Osteoblast (primary cell): ENCODE data around the gene ANKRD28. TPM values are rescaled to one million over a fixed set of nuclear protein-coding genes. Genes with fewer than 3 reads are reported as not detected.

Experiments used
- DNase-seq: peaks from one replicate; pipeline ENCODE4 v3.0.0; 2011; ENCODE audit warnings: low spot score, mixed read lengths; ENCODE audit not compliant: insufficient read length; ENCODE audit errors: missing footprints
- H2AFZ ChIP-seq: 2 replicates; pipeline ENCODE4 v1.6.0; 2011; ENCODE audit warnings: mild to moderate bottlenecking, low read length
- H3K27ac ChIP-seq: 2 replicates; pipeline ENCODE4 v1.5.1; 2011; ENCODE audit warnings: mild to moderate bottlenecking, low read depth, low read length, moderate library complexity
- H3K27me3 ChIP-seq: 2 replicates; pipeline ENCODE4 v1.6.0; 2012; ENCODE audit warnings: mild to moderate bottlenecking, control low read depth, inconsistent platforms, low read length, moderate library complexity; ENCODE audit not compliant: insufficient read depth
- H3K36me3 ChIP-seq: 2 replicates; pipeline ENCODE4 v1.5.1; 2011; ENCODE audit warnings: mild to moderate bottlenecking, low read length, control low read depth, moderate library complexity; ENCODE audit not compliant: insufficient read depth
- H3K4me1 ChIP-seq: 2 replicates; pipeline ENCODE4 v1.5.1; 2011; ENCODE audit warnings: mild to moderate bottlenecking, low read length, control low read depth, moderate library complexity; ENCODE audit not compliant: insufficient read depth
- H3K4me2 ChIP-seq: 2 replicates; pipeline ENCODE4 v1.6.0; 2011; ENCODE audit warnings: mild to moderate bottlenecking, low read length; ENCODE audit not compliant: insufficient read depth
- H3K4me3 ChIP-seq: fragments of 200-600 bp; sonication (generic); 3 replicates; pipeline ENCODE4 v1.5.1; 2012; ENCODE audit warnings: mild to moderate bottlenecking, low read length, inconsistent platforms; ENCODE audit not compliant: insufficient read depth
- H3K79me2 ChIP-seq: 2 replicates; pipeline ENCODE4 v1.6.0; 2012; ENCODE audit warnings: mild to moderate bottlenecking, low read length, control low read depth, inconsistent platforms; ENCODE audit not compliant: insufficient read depth
- H3K9me3 ChIP-seq: 2 replicates; pipeline ENCODE4 v1.5.1; 2011; ENCODE audit warnings: low read depth, low read length, control low read depth
- H4K20me1 ChIP-seq: 2 replicates; pipeline ENCODE4 v1.6.0; 2012; ENCODE audit warnings: mild to moderate bottlenecking, low read length, control low read depth; ENCODE audit not compliant: insufficient read depth
- total RNA-seq: library from RNA; depleted of rRNA; stranded (reverse); fragments of >200 nt; gene quantifications from 2 replicates; pipeline ENCODE4 v1.2.3, GENCODE V29; 2012
- TF ChIP-seq, protein P1 (sequence below): IDR thresholded peaks from 2 replicates; pipeline ENCODE4 v1.5.1; 2011; ENCODE audit warnings: mild to moderate bottlenecking, low read depth, low read length, moderate library complexity; ENCODE audit errors: extremely low read depth

Gene ANKRD28
- total RNA-seq, 1 donor, result 223 TPM

GRCh38 chr3:15825016-15825415 lies 27.2 kb upstream of the ANKRD28 start:
- no peak for DNase-seq
- no peaks in the 10 kb centered on the region for H3K36me3 ChIP-seq
- H3K4me1 ChIP-seq, result peaks cover 20% of the 10 kb centered on the region
- no peaks in the 10 kb centered on the region for H4K20me1 ChIP-seq
- no peaks in the 10 kb centered on the region for H3K9me3 ChIP-seq
- no peaks in the 10 kb centered on the region for H3K27me3 ChIP-seq
- peaks cover 40% of the 10 kb centered on the region for H3K79me2 ChIP-seq
- no peak overlapping the region for H3K4me2 ChIP-seq
- no peak overlapping the region for H3K27ac ChIP-seq
- H2AFZ ChIP-seq, result no peak overlapping the region
- no peak overlapping the region for H3K4me3 ChIP-seq
- TF ChIP-seq, protein P1, sequence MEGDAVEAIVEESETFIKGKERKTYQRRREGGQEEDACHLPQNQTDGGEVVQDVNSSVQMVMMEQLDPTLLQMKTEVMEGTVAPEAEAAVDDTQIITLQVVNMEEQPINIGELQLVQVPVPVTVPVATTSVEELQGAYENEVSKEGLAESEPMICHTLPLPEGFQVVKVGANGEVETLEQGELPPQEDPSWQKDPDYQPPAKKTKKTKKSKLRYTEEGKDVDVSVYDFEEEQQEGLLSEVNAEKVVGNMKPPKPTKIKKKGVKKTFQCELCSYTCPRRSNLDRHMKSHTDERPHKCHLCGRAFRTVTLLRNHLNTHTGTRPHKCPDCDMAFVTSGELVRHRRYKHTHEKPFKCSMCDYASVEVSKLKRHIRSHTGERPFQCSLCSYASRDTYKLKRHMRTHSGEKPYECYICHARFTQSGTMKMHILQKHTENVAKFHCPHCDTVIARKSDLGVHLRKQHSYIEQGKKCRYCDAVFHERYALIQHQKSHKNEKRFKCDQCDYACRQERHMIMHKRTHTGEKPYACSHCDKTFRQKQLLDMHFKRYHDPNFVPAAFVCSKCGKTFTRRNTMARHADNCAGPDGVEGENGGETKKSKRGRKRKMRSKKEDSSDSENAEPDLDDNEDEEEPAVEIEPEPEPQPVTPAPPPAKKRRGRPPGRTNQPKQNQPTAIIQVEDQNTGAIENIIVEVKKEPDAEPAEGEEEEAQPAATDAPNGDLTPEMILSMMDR, result no peak

DNA sequence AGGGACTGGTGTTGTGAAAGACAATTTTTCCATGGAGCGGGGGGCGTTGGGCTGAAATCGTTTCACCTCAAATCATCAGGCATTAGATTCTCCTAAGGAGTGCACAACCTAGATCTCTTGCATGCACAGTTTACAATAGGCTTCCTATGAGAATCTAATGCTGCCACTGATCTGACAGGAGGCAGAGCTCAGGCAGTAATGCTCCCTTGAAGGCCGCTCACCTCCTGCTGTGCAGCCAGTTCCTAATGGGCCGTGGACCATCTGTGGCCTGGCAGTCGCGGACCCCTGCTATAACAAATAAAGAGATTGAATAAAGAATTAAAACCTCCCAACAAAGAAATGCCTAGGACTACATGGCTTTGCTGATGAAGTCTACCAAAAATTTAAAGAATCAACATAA lies 25.3 kb upstream of the ANKRD28 start:
- TF ChIP-seq, protein P1, result no peak
- no peak overlapping the region for H3K4me3 ChIP-seq
- no peak overlapping the region for H3K4me2 ChIP-seq
- H4K20me1 ChIP-seq, result no peaks in the 10 kb centered on the region
- no peak for DNase-seq
- H3K27me3 ChIP-seq, result no peaks in the 10 kb centered on the region
- no peak overlapping the region for H2AFZ ChIP-seq
- peaks cover 57% of the 10 kb centered on the region for H3K79me2 ChIP-seq
- no peak overlapping the region for H3K27ac ChIP-seq
- H3K4me1 ChIP-seq, result peaks cover 23% of the 10 kb centered on the region
- H3K36me3 ChIP-seq, result no peaks in the 10 kb centered on the region
- H3K9me3 ChIP-seq, result no peaks in the 10 kb centered on the region

DNA sequence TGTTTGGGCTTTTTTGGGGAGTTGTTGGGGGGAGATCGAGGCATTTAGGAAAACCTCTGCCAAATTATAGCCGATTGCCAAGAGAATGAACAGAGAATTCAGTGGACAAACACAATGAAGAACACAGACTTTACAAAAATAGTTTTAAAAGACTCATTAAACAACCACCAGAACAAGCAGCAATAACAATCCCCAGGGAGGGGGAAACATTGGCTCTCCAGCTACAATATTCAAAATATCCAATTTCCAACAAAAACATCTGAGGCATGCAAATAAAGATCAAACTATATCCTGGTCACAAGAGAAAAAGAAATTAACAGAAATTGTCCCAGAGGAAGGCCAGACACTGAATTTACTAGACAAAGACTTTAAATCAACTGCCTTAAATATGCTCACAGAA lies 24.5 kb upstream of the ANKRD28 start:
- peak overlapping the region; percentile 39 for H2AFZ ChIP-seq
- TF ChIP-seq, protein P1, result no peak
- H4K20me1 ChIP-seq, result no peaks in the 10 kb centered on the region
- H3K4me1 ChIP-seq, result peaks cover 23% of the 10 kb centered on the region
- H3K4me3 ChIP-seq, result no peak overlapping the region
- H3K36me3 ChIP-seq, result no peaks in the 10 kb centered on the region
- DNase-seq, result no peak
- H3K79me2 ChIP-seq, result peaks cover 61% of the 10 kb centered on the region
- peak overlapping the region; percentile 37 for H3K4me2 ChIP-seq
- H3K27me3 ChIP-seq, result no peaks in the 10 kb centered on the region
- no peaks in the 10 kb centered on the region for H3K9me3 ChIP-seq
- H3K27ac ChIP-seq, result no peak overlapping the region

- no peaks in the 10 kb centered on the region for H3K27me3 ChIP-seq
- peaks cover 69% of the 10 kb centered on the region for H3K79me2 ChIP-seq
- H3K4me1 ChIP-seq, result peaks cover 28% of the 10 kb centered on the region
These were observed 23.1 kb upstream of the ANKRD28 start for GRCh38 chr3:15820911-15821310.

More at GRCh38 chr3:15820911-15821310, 23.1 kb upstream of the ANKRD28 start:
- no peaks in the 10 kb centered on the region for H3K9me3 ChIP-seq
- peak overlapping the region; percentile 40 for H3K4me2 ChIP-seq
- H3K36me3 ChIP-seq, result no peaks in the 10 kb centered on the region
- no peak overlapping the region for H3K27ac ChIP-seq
- DNase-seq, result no peak
- H2AFZ ChIP-seq, result no peak overlapping the region
- no peak overlapping the region for H3K4me3 ChIP-seq
- H4K20me1 ChIP-seq, result no peaks in the 10 kb centered on the region
- TF ChIP-seq, protein P1, result peak; percentile 33
